ENCODE data around the gene C3orf38. TPM values are rescaled to one million over a fixed set of nuclear protein-coding genes. Genes with fewer than 3 reads are reported as not detected.

Gene C3orf38
- total RNA-seq, 2 donors from 2014 or later = 20.8 to 32.2 TPM

GRCh38 chr3:88192631-88193030 is 42.9 kb downstream of the C3orf38 start:
- Histone ChIP-seq H3K9me3 (no peaks in the 10 kb centered on the region), H3K4me1 (ENCODE audit: control insufficient read depth in 1 of 2, low read depth in 2 of 2) (no peaks in the 10 kb centered on the region), H3K27me3 (replicated peaks; ENCODE audit: insufficient read depth) (no peaks in the 10 kb centered on the region), H3K36me3 (no peaks in the 10 kb centered on the region), H3K27ac (no peak overlapping the region), H3K4me3 (no peak overlapping the region)
- ATAC-seq (ENCODE audit: insufficient number of reproducible peaks, low FRiP score, low read depth) (no peak), DNase-seq (ENCODE audit: low spot score) (no peak)
- TF ChIP-seq, protein P1, sequence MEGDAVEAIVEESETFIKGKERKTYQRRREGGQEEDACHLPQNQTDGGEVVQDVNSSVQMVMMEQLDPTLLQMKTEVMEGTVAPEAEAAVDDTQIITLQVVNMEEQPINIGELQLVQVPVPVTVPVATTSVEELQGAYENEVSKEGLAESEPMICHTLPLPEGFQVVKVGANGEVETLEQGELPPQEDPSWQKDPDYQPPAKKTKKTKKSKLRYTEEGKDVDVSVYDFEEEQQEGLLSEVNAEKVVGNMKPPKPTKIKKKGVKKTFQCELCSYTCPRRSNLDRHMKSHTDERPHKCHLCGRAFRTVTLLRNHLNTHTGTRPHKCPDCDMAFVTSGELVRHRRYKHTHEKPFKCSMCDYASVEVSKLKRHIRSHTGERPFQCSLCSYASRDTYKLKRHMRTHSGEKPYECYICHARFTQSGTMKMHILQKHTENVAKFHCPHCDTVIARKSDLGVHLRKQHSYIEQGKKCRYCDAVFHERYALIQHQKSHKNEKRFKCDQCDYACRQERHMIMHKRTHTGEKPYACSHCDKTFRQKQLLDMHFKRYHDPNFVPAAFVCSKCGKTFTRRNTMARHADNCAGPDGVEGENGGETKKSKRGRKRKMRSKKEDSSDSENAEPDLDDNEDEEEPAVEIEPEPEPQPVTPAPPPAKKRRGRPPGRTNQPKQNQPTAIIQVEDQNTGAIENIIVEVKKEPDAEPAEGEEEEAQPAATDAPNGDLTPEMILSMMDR (IDR thresholded peaks at IDR 0.05) = no peak

DNA sequence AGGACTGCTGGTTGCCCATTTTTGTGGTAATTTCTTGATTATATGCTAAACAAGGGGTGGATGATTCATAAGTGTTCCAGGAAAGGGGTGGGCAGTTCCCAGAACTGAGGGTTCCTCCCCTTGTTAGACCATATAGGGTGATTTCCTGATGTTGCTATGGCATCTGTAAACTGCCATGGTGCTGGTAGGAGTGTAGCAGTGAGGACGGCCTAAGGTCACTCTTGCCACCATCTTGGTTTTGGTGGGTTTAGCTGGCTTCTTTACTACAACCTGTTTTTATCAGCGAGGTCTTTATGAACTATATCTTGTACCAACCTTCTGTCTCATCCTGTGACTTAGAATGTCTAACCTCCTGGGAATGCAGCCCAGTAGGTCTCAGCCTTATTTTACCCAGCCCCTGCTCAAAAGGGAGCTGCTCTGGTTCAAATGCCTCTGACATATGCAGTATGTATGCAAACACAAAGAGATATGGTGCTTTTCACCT is 46.2 kb downstream of the C3orf38 start:
- Histone ChIP-seq H3K27ac (no peak overlapping the region), H3K4me3 (no peak overlapping the region), H3K9me3 (no peaks in the 10 kb centered on the region), H3K27me3 (replicated peaks; ENCODE audit: insufficient read depth) (no peaks in the 10 kb centered on the region), H3K4me1 (ENCODE audit: control insufficient read depth in 1 of 2, low read depth in 2 of 2) (no peaks in the 10 kb centered on the region), H3K36me3 (no peaks in the 10 kb centered on the region)
- ATAC-seq (ENCODE audit: insufficient number of reproducible peaks, low FRiP score, low read depth) = no peak
- no peak for DNase-seq (ENCODE audit: low spot score)
- TF ChIP-seq, protein P1 (IDR thresholded peaks at IDR 0.05) = no peak

DNA sequence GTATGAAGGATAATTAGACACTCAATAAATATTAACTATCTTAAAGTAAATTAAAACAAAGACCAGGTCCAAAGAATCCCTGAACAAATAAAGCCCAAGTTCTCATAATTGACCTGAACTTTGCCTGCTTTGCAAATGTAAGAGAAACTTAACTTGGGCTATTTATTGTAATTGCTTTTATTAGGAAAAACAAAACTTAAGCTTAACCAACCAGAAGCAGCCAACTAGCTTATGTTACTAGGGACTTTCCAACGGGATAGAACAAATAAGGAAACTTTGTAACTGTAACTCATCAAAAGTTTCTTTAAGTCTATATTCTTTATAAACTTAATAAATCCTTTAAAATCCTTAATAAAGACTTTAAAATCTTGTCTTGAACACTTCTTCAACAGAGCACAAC is 48.4 kb downstream of the C3orf38 start:
- TF ChIP-seq, protein P1 (IDR thresholded peaks at IDR 0.05) = no peak
- Histone ChIP-seq H3K4me1 (ENCODE audit: control insufficient read depth in 1 of 2, low read depth in 2 of 2) (no peaks in the 10 kb centered on the region), H3K27ac (no peak overlapping the region), H3K36me3 (no peaks in the 10 kb centered on the region), H3K9me3 (no peaks in the 10 kb centered on the region), H3K27me3 (replicated peaks; ENCODE audit: insufficient read depth) (no peaks in the 10 kb centered on the region), H3K4me3 (no peak overlapping the region)
- DNase-seq (ENCODE audit: low spot score) (no peak), ATAC-seq (ENCODE audit: insufficient number of reproducible peaks, low FRiP score, low read depth) (no peak)

DNA sequence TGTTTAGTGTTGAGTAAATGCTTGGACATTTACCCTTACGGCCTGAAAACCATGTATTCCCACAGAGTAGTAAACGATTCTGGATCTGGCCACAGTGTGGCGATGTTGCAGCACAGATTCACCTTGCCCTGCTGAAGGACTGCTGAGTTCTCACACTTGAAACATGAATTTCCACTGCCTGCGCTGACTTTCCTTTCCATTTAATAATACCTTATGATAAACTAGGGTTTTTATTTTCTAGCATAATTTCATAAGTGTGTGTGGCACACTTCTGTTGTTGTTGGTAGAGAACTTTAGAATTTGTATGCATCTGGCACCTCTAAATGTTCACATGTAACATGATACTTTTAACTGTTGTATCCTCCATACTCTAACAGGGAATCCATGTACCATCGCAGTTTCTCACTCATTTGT is 53.9 kb downstream of the C3orf38 start:
- TF ChIP-seq, protein P1 (IDR thresholded peaks at IDR 0.05) = peak; percentile 74
- H3K9me3 ChIP-seq = no peaks in the 10 kb centered on the region
- no peaks in the 10 kb centered on the region for H3K4me1 ChIP-seq (ENCODE audit: control insufficient read depth in 1 of 2, low read depth in 2 of 2)
- H3K36me3 ChIP-seq = no peaks in the 10 kb centered on the region
- H3K4me3 ChIP-seq = no peak overlapping the region
- H3K27me3 ChIP-seq (replicated peaks; ENCODE audit: insufficient read depth) = no peaks in the 10 kb centered on the region
- ATAC-seq (ENCODE audit: insufficient number of reproducible peaks, low FRiP score, low read depth) = no peak
- DNase-seq (ENCODE audit: low spot score) = no peak
- no peak overlapping the region for H3K27ac ChIP-seq

Other genes starting within 250 kb of the C3orf38 start
- gene CGGBP1, start 91.0 kb upstream of the C3orf38 start, total RNA-seq = 10 to 100 TPM; 52.7 to 83.8 TPM
- 10 to 100 TPM in 1 of 2 donors, 1 to 10 TPM in 1; 7.7 to 15.4 TPM for gene ZNF654, start 90.7 kb upstream of the C3orf38 start, total RNA-seq